Stimulated activated CD4-positive, alpha-beta T cell treated with anti-CD3 and anti-CD28 coated beads, Interleukin-4, amount 100 ng/mL, for 24 hours (primary cell): ENCODE results near the gene TCEAL7.
A peak's percentile ranks its signal among the peaks of the same experiment; 100 is the strongest.
"Not testable (repeated sequence)": the region's sequence is repeated elsewhere in the genome, so short reads cannot be mapped to it uniquely, and the experiment has no call there.

Source experiments
- DNase-seq: peaks from one replicate; pipeline ENCODE4 v3.0.0-alpha.2; 2020

TCEAL7 gene

GRCh38 chrX:103329991-103330390 lies at the start of gene TCEAL7:
TSS of gene TCEAL7 (plus strand) at chrX:103330239. CDS start at chrX:103331404, 1,165 bp downstream.
- no peak for DNase-seq

GRCh38 chrX:103293118-103293517 lies 36.9 kb upstream of the TCEAL7 start:
- no peak for DNase-seq

GRCh38 chrX:103304705-103305104 lies 25.3 kb upstream of the TCEAL7 start:
- DNase-seq, result no peak

GRCh38 chrX:103305666-103306065 lies 24.4 kb upstream of the TCEAL7 start:
- DNase-seq, result not testable (repeated sequence)

DNA sequence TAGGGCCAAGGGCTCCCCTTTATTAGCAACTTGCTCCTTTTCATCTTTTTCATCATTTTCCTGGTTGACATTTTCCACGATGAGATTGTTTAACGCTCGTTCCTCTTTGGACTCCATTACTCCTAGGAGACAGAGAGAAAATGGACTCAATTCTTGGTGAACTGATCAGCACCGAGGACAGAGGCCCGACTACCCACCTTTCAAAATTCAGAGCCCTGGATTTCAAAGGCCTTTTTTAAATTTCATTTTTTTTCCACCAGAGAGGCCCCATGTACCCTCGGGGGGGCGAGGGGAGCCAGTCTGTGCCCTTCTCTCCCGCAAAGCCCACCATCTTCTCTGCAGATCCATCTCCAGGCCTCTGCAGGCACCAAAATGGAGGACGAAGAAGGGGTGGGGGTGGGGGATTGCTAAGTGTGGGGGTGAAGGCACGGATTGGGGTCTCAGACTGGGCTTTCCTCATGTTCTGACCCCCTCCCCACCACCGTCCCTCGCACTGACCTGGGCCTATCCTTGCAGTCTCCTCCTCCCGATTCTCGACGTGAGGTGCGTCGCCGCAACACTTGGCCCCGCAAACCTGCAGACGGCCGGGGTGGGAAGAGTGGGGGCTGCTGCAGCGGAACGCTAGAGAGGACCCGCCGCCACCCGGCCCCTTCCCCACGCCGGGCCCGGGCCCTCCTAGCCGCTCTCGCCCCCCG lies 20.0 kb upstream of the TCEAL7 start:
- peak; percentile 3 for DNase-seq

- peak; percentile 85 for DNase-seq
Observed at GRCh38 chrX:103310555-103311398, 19.3 kb upstream of the TCEAL7 start, which contains the start of gene BEX2. TSS of gene BEX2 (minus strand) at chrX:103310990. CDS start at chrX:103309976, 1,014 bp downstream.

- DNase-seq, result no peak
Observed at GRCh38 chrX:103311399-103311780, 18.6 kb upstream of the TCEAL7 start.

DNA sequence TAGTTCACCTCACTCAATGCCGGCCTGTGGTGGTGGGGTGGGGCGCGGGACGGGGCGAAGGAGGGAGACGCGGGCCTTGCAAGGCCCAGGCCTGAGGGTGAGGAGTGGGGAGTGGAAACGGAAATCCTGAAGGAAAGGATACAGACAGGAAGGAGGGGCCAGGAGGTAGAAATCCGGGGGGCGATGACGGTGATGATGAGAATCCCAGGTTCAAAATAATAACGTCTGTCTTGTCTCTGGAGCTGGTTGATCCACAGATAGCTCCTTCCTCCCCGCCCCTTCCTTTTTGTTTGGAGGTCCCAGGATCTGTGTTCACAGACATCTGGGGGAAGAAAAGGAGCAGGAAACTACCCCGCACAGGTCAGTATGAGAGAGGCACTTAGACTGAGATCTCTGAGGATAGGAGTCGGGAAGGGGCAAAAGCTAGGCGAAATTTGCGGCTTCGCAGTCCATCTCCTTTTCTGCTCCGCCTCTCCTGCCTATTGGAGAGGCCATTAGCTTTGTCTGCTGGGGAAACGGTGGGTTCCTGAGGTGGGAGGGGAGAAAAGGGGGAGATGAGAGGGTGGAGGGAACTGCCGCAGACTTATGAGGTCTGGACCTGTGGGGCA lies 746 bp downstream of the TCEAL7 start:
- DNase-seq, result no peak

DNA sequence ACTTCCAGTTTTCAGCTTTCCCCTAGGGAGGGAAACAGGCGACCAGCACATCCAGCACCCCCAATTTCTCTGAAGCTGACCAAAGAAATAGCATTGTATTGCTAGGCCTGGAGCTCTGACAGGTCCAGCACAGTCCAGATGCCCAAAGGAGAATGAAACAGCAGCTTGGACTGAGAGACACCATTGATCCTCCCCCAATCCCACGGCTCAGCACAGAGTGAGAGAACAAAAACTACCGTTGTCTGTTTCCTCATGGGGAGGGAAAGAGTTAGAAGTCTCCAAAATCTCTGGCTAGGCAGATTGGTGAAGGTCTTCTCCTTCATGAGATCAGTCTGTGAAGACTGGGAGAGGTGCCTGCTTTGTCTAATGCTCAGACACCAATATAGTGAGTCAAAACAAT lies 8.6 kb downstream of the TCEAL7 start:
- DNase-seq, result no peak

GRCh38 chrX:103343105-103343504 lies 13.1 kb downstream of the TCEAL7 start:
- peak; percentile 25 for DNase-seq

DNA sequence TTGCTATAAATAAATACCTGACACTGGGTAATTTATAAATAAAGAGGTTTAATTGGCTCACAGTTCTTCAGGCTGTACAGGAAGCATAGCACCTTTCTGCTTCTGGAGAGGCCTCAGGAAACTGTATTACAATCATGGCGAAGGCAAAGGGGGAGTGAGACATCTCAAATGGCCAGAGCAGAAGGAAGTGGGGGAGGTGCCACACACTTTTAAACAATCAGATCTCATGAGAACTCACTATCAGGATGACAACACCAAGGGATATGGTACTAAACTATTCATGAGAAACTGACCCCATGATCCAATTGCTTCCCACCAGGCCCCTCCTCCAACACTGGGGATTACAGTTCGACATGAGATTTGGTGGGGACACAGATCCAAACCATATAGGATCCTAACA lies 14.6 kb downstream of the TCEAL7 start:
- no peak for DNase-seq

- no peak for DNase-seq
Observed at GRCh38 chrX:103347682-103348397, 17.8 kb downstream of the TCEAL7 start.

DNA sequence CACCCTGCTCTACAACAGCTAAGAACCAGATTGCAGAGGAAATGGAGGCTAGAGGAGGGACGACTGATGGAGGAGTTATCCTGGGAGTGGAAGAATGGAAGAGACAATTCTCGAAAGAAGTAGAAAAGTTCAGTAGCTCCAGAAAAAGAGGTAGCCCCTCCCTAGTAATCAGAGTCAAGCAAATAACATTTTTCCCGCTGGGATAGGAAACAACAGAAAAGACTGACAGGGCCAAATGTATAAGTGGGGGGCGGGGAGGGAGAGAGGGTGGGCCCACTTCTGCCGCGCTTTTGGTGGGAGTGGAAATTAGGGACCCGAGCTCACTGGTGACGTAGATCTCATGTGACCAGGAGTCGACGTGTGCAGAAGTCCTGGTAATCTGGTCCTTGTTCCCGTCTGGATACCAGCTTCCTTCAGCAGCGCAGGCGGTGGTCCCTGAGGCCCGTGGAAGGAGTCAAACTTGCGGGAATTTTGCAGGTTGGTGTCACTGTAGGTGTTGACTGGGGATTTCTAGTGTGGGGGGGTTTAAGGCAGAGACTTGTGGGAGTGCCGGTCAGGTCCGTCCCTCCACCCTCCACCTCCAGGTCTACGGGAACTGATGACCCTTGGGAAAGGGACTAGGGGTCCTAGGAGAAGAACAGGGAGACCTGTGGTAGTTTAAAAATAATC lies 26.2 kb downstream of the TCEAL7 start, which contains the start of gene TCEAL9:
Gene TCEAL9, plus strand, starts transcription at position 377 of the 669 bp plus-strand sequence. CDS start 1,179 bp downstream, outside the sequence.
- no peak for DNase-seq

DNA sequence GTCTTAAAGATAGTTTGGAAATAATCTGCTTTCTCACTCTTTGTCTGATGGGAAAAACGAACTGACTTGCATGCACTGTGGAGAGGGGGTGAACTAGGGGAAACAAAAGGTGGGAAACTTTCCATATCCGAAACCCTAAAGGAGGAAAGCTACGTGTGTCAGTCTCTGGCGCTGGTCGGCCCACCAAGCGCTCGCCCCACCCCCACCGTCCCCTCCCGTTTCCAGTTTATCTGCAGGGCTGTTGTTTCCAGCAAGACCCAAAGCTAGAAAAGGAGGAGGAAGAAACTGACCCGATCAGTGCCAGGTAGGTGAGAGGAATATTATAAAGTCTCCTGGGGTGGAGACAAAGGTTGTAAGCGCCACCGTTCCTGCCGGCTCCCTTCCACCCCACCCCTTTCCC lies 26.8 kb downstream of the TCEAL7 start:
- DNase-seq, result no peak

- DNase-seq, result no peak
Observed at GRCh38 chrX:103357871-103358270, 27.8 kb downstream of the TCEAL7 start.

- not testable (repeated sequence) for DNase-seq
Observed at GRCh38 chrX:103359605-103360004, 29.6 kb downstream of the TCEAL7 start.

GRCh38 chrX:103360092-103360491 lies 30.1 kb downstream of the TCEAL7 start:
- DNase-seq, result no peak

GRCh38 chrX:103360916-103361315 lies 30.9 kb downstream of the TCEAL7 start:
- DNase-seq, result no peak

DNA sequence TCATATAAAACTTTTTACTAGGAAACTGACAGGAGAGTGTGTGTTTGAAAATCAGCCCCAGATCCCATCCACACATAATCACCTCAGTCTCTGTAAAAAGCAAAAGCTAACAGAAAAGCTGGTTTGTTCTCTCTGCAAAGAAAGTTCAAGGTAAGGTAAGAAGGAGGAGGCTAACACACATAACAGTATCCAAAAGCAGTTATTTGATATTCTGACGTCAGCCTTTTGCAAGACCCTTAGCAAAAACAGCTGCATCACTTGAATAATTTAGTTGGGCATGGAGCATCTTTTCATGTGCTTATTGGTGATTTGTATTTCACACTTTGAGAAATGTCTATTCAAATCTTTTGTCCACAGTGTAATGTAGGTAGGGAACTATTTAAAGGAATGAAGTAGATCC lies 31.8 kb downstream of the TCEAL7 start:
- DNase-seq, result no peak

- no peak for DNase-seq
Observed at GRCh38 chrX:103362474-103362873, 32.4 kb downstream of the TCEAL7 start.

DNA sequence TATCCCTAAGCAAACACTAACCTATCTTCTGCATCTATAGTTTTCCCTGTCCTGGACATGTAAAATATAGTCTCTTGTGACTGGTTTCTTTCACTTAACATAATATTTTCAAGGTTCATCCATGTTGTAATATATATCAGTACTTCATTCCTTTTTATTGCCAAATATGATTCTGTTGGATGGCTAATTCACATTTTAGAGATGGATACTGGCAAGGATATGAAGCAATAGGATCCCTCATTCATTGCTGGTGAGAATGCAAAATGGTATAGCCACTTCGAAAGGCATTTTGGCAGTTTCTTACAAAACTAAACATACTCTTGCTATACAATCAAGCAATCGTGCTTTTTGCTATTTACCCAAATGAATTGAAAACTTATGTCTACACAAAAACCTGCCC lies 33.0 kb downstream of the TCEAL7 start:
- no peak for DNase-seq

GRCh38 chrX:103367502-103367901 lies 37.5 kb downstream of the TCEAL7 start:
- DNase-seq, result no peak
